HL-60 (cell line): Measurements from ENCODE around the gene PTPRN2.

Experiments
- CTCF ChIP-seq: IDR thresholded peaks from one replicate; pipeline ENCODE4 v1.5.1; 2011; ENCODE audit warnings: low read length, control low read depth, inconsistent platforms; ENCODE audit not compliant: insufficient read depth
- GABPA ChIP-seq: IDR thresholded peaks from 2 replicates; pipeline ENCODE4 v1.6.1; 2012; ENCODE audit warnings: low read depth
- POLR2AphosphoS5 ChIP-seq: IDR thresholded peaks from 2 replicates; pipeline ENCODE4 v1.6.1; 2012; ENCODE audit warnings: low read depth
- REST ChIP-seq: IDR thresholded peaks from 2 replicates; pipeline ENCODE4 v1.6.1; 2012; ENCODE audit warnings: low read depth; ENCODE audit not compliant: insufficient replicate concordance
- SPI1 ChIP-seq: IDR thresholded peaks from 2 replicates; pipeline ENCODE4 v1.6.1; 2012; ENCODE audit warnings: low read depth, mild to moderate bottlenecking, borderline replicate concordance

- no peak for TF ChIP-seq CTCF
- TF ChIP-seq REST, result no peak
- TF ChIP-seq POLR2AphosphoS5, result no peak
- no peak for TF ChIP-seq GABPA
- TF ChIP-seq SPI1, result no peak
Measured at GRCh38 chr7:157863176-157863575, 724.4 kb downstream of the PTPRN2 start.
